ENCODE measurements around the gene EPSTI1.
A peak's percentile ranks its signal among the peaks of the same experiment; 100 is the strongest.
"Not testable (repeated sequence)": the region's sequence is repeated elsewhere in the genome, so short reads cannot be mapped to it uniquely, and the experiment has no call there.

Gene EPSTI1

GRCh38 chr13:42991898-42992763, at the start of gene EPSTI1:
TSS of gene EPSTI1 (minus strand) at chr13:42992241. CDS start at chr13:42992165, 76 bp downstream.
- no peak for DNase-seq

- no peak for DNase-seq
Observed at GRCh38 chr13:43041369-43041921, 49.4 kb upstream of the EPSTI1 start.

GRCh38 chr13:43040581-43041368, 48.7 kb upstream of the EPSTI1 start:
- not testable (repeated sequence) for DNase-seq

GRCh38 chr13:43039966-43040365, 47.9 kb upstream of the EPSTI1 start:
- DNase-seq: no peak

GRCh38 chr13:43036351-43037250, 44.6 kb upstream of the EPSTI1 start:
- peak; percentile 53 for DNase-seq

GRCh38 chr13:43033038-43033437, 41.0 kb upstream of the EPSTI1 start:
- no peak for DNase-seq

- no peak for DNase-seq
Observed at GRCh38 chr13:43031881-43032280, 39.8 kb upstream of the EPSTI1 start.

GRCh38 chr13:43030548-43030947, 38.5 kb upstream of the EPSTI1 start:
- no peak for DNase-seq

- DNase-seq: no peak
Observed at GRCh38 chr13:43026262-43026661, 34.2 kb upstream of the EPSTI1 start.

- DNase-seq: peak; percentile 49
Observed at GRCh38 chr13:43023289-43023963, 31.4 kb upstream of the EPSTI1 start, which contains the start of gene DNAJC15. TSS of gene DNAJC15 (plus strand) at chr13:43023586. CDS start at chr13:43023627, 41 bp downstream.

GRCh38 chr13:43022934-43023288, 30.9 kb upstream of the EPSTI1 start:
- DNase-seq: no peak

GRCh38 chr13:43021926-43022670, 30.1 kb upstream of the EPSTI1 start:
- no peak for DNase-seq

GRCh38 chr13:43020794-43021193, 28.8 kb upstream of the EPSTI1 start:
- no peak for DNase-seq

GRCh38 chr13:43019811-43020210, 27.8 kb upstream of the EPSTI1 start:
- DNase-seq: no peak

GRCh38 chr13:43016226-43016625, 24.2 kb upstream of the EPSTI1 start:
- no peak for DNase-seq

- DNase-seq: peak; percentile 87
Observed at GRCh38 chr13:43014162-43014561, 22.1 kb upstream of the EPSTI1 start.

GRCh38 chr13:43009506-43009905, 17.5 kb upstream of the EPSTI1 start:
- no peak for DNase-seq

GRCh38 chr13:43008596-43008995, 16.6 kb upstream of the EPSTI1 start:
- DNase-seq: no peak

GRCh38 chr13:43006893-43007631, 15.0 kb upstream of the EPSTI1 start:
- no peak for DNase-seq

- DNase-seq: no peak
Observed at GRCh38 chr13:43005460-43006236, 13.6 kb upstream of the EPSTI1 start.

All from NCI-H446 treated with DMSO at 0.1 percent for 48 hours (cell line).